ENCODE measurements around the gene FGF18.

FGF18 gene

DNA sequence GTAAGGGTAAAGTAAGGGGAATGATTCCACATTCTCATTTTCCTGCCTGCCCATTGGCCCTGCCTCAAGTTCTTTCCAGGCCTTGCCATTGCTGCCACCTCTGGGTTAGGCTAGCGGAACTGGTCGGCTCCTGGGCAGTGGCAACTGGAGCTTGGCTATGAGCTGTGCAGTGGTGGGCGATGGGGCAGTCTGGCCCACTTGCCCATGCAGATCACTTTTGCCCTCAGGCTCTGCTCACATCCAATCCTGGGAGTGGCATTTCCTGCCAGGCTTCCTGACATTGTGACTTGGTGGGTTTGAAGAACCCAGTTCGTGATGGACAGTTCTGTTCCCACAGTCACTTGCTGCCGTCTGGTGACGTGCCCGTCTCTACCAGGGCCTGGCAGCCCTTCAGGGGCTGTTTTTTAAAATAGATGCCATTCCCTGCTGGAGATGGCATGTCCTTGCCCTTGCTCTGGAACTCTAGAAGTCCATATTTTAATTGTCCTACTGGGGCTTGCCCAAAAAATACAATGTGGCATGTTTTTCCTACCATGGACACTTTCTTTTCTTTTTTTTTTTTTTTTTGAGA, 86.1 kb downstream of the FGF18 start:
- DNase-seq, result no peak

DNA sequence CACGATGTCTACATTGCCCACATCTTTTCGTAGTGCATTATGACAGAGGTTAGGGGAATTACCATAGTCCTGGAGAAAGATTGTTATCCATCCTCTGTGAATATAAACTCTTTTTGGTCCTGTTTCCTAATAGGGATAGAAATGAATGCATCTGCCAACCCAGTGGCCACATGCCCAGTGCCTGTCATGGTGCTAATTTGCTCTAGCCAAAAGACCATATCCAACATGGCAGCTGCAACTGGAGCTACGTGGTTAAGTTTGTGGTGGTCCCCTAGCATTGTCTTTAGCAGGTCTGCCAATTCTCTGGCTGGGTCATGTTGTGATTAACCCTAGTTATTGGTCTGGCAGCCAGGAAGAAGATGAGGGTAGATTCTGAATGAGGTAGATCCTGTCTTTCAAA, 87.5 kb downstream of the FGF18 start:
- no peak for DNase-seq

All from CD4-positive, alpha-beta T cell treated with Interferon alpha-2 for 1 hour (primary cell).